ENCODE data around the gene GRIP1. TPM values are rescaled to one million over a fixed set of nuclear protein-coding genes. Genes with fewer than 3 reads are reported as not detected.

GRIP1 gene
- total RNA-seq, 1 donor from 2014 or later = not detected

GRCh38 chr12:66653796-66654195 is 25.1 kb downstream of the GRIP1 start:
- no peak for DNase-seq (ENCODE audit: low read depth, low spot score)

- DNase-seq (ENCODE audit: low read depth, low spot score) = no peak
These were observed 30.7 kb downstream of the GRIP1 start for GRCh38 chr12:66648033-66648735.

- no peak for DNase-seq (ENCODE audit: low read depth, low spot score)
These were observed 31.7 kb downstream of the GRIP1 start for GRCh38 chr12:66647034-66647691.

GRCh38 chr12:66644151-66644550 is 34.7 kb downstream of the GRIP1 start:
- no peak for DNase-seq (ENCODE audit: low read depth, low spot score)

GRCh38 chr12:66640691-66641460 is 38.0 kb downstream of the GRIP1 start:
- DNase-seq (ENCODE audit: low read depth, low spot score) = no peak

- DNase-seq (ENCODE audit: low read depth, low spot score) = no peak
These were observed 40.2 kb downstream of the GRIP1 start for GRCh38 chr12:66638666-66639065.

- no peak for DNase-seq (ENCODE audit: low read depth, low spot score)
These were observed 41.1 kb downstream of the GRIP1 start for GRCh38 chr12:66637699-66638301.

- DNase-seq (ENCODE audit: low read depth, low spot score) = no peak
These were observed 42.1 kb downstream of the GRIP1 start for GRCh38 chr12:66636771-66637170.

GRCh38 chr12:66633676-66634075 is 45.2 kb downstream of the GRIP1 start:
- DNase-seq (ENCODE audit: low read depth, low spot score) = no peak

- no peak for DNase-seq (ENCODE audit: low read depth, low spot score)
These were observed 49.6 kb downstream of the GRIP1 start for GRCh38 chr12:66629138-66629870.

GRCh38 chr12:66627988-66628317 is 50.9 kb downstream of the GRIP1 start:
- DNase-seq (ENCODE audit: low read depth, low spot score) = no peak

- no peak for DNase-seq (ENCODE audit: low read depth, low spot score)
These were observed 51.4 kb downstream of the GRIP1 start for GRCh38 chr12:66627270-66627987.

GRCh38 chr12:66624806-66625205 is 54.1 kb downstream of the GRIP1 start:
- DNase-seq (ENCODE audit: low read depth, low spot score) = no peak

GRCh38 chr12:66623455-66623854 is 55.4 kb downstream of the GRIP1 start:
- no peak for DNase-seq (ENCODE audit: low read depth, low spot score)

GRCh38 chr12:66620688-66621087 is 58.2 kb downstream of the GRIP1 start:
- no peak for DNase-seq (ENCODE audit: low read depth, low spot score)

GRCh38 chr12:66620026-66620425 is 58.9 kb downstream of the GRIP1 start:
- no peak for DNase-seq (ENCODE audit: low read depth, low spot score)

- DNase-seq (ENCODE audit: low read depth, low spot score) = no peak
These were observed 60.9 kb downstream of the GRIP1 start for GRCh38 chr12:66617991-66618390.

GRCh38 chr12:66612090-66612775 is 66.6 kb downstream of the GRIP1 start:
- no peak for DNase-seq (ENCODE audit: low read depth, low spot score)

GRCh38 chr12:66607147-66607546 is 71.7 kb downstream of the GRIP1 start:
- DNase-seq (ENCODE audit: low read depth, low spot score) = no peak

- DNase-seq (ENCODE audit: low read depth, low spot score) = no peak
These were observed 73.6 kb downstream of the GRIP1 start for GRCh38 chr12:66605293-66605692.
